ENCODE data around the gene MPEG1.
A peak's percentile ranks its signal among the peaks of the same experiment; 100 is the strongest.

The MPEG1 gene

GRCh38 chr11:59187587-59187986, 25.1 kb downstream of the MPEG1 start:
- no peak for DNase-seq

DNA sequence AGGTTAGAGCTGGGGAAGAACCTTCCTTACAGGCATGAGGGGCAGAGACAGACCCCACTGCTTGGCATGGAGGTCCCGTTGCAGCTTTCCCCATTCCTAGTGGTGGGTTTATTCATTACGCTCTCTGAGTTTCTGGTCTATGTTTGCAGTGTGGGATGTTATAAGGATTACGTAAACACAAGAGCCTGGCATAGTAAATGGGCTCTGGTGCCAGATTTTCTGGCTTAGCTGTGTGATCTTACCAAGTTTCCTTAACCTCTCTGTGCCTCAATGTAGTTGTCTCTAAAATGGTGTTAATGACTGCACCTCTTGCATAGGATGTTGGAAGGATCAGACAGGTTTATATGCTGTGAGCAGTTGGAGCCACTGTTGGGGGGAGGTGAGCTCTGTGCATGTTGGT, 25.7 kb downstream of the MPEG1 start:
- no peak for DNase-seq

DNA sequence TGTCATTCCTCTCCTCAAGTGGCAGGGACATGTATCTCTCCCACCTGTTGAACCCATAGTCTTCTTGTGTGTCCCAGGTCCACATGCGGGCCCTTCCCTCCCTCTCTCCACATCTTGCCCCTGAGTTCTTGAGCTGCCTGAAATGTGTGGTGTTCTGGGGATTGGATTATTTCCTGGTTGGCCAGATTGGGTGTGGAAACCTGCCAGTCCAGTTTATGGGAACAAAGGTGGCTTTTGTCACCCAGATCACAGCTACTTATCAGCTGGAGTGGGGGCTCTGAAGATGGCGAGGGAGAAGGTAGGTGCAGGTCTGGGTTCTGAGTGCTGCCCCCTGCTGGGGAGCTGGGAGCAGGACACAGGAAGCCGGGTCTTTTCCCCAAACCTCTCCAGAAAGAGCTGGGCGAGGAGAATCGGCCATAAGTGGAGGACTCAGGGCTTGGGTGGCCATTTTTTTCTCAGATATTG, 26.6 kb downstream of the MPEG1 start:
- peak; percentile 8 to 13 for DNase-seq

GRCh38 chr11:59185386-59185945, 27.3 kb downstream of the MPEG1 start:
- no peak for DNase-seq

DNA sequence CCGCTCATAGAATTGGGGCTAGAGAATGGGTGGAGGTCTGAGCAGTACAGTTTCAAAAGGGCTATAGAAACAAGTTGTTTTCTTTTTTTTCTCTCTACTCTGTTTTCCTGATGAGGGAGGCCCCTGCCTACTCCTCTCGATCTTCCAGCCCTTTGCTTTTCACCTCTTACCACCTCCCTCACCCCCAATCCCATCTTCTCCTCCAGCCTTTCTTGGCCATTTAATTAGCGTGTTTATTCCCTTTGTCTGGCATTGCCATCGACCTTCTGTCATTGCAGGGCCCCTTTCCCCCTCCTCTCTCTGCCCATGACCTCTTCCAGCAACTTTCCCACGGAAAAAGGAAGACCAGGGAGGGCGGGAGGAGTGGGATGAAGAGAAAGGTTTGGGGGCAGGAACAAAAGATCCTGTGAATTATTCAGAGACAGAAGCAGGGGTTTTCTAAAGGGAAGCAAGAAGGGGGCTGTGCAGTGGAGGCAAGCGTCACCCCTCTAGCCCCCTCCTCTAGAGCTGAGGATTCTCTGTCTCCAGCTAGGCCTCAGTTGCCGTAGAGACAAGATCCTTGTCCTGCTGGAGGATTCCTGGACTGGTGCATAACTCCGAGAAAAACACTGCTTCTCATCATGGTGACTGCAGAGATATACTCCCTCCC, 27.9 kb downstream of the MPEG1 start:
- no peak for DNase-seq

- DNase-seq, result no peak
These were observed 29.0 kb downstream of the MPEG1 start for GRCh38 chr11:59183771-59184170.

DNA sequence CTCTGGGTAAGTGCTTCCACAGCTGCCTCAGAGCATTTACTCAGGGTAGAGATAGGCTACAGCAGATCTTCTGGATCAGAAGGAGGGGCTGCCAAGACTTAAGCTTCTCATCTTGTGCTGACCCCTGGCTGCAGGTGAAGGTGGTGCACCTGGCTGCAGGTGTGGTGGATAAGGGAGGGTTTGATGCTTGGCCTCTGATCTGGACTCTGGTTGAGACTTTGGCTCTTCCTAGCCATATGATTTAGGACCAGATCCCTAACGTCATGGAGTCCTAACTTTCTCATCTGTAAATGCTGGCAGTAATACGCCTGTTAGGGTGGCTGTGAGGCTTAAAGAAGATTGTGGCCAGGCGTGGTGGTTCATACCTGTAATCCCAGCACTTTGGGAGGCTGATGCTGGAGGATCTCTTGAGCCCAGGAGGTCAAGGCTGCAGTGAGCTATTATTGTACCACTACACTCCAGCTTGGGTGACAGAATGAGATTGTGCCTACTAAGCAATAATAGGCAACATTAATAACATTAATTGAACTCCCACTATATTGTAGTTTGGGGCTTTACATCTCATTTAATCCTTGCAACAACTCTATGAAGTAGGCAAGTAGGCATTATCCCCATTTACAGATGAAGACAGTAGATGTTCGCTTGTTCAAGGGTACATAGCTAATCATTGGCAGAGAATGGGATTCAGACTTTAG, 30.1 kb downstream of the MPEG1 start:
- no peak for DNase-seq

DNA sequence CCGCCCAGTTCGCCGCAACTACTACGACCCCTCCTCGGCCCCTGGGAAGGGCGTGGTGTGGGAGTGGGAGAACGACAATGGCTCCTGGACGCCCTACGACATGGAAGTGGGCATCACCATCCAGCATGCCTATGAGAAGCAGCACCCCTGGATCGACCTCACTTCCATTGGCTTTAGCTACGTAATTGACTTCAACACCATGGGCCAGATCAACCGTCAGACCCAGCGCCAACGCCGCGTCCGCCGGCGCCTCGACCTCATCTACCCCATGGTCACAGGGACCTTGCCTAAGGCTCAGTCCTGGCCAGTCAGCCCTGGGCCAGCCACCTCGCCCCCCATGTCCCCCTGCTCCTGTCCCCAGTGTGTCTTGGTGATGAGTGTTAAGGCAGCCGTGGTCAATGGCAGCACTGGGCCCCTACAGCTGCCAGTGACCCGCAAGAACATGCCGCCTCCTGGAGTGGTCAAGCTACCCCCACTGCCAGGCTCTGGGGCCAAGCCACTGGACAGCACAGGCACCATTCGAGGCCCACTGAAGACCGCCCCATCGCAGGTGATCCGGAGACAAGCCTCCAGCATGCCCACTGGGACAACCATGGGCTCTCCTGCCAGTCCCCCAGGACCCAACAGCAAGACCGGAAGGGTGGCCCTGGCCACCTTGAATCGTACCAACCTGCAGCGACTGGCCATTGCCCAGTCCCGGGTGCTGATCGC, 30.8 kb downstream of the MPEG1 start:
- no peak for DNase-seq

- no peak for DNase-seq
These were observed 31.8 kb downstream of the MPEG1 start for GRCh38 chr11:59180907-59181306.

- no peak for DNase-seq
These were observed 32.5 kb downstream of the MPEG1 start for GRCh38 chr11:59180168-59180776.

GRCh38 chr11:59179121-59179520, 33.6 kb downstream of the MPEG1 start:
- DNase-seq, result no peak

DNA sequence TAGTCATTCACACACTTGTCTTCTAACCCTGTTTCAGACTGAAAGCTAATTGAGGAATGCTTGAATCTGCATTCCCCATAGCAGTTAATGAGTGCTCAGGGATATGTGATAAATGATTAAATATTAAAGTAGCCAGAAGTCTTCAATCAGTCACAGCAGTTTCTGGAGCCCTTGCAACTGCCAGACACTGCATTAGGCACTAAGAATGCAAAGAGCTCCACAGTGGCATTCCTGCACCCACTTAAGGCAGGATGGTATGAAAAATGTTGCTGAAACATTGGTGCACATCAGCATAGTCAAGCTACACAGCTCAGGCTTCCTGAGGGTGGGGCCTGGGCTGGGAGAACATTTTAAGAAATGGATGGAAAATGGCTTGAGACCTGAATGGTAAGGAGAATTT, 34.3 kb downstream of the MPEG1 start:
- no peak for DNase-seq

GRCh38 chr11:59176330-59176729, 36.4 kb downstream of the MPEG1 start:
- DNase-seq, result no peak

DNA sequence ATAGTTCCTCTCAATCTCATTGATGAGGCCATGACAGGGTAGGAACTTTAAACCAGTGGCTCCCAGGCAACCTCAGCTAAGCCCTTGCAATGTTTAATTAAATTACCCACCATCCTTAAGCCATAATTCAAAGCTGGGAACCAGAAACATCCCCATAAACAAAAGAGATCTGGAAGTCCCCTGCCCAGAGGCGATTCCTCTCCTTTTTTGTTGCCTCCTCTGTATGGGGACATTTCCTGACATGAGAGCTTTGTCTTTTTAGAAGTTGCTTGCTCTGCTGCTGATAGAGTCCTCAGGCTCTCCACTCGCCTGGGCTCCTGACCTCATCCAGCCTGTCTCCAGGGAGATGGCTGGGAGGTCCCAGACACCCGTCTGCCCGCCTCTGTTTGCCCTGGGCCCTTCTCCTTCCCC, 37.6 kb downstream of the MPEG1 start:
- DNase-seq, result no peak

DNA sequence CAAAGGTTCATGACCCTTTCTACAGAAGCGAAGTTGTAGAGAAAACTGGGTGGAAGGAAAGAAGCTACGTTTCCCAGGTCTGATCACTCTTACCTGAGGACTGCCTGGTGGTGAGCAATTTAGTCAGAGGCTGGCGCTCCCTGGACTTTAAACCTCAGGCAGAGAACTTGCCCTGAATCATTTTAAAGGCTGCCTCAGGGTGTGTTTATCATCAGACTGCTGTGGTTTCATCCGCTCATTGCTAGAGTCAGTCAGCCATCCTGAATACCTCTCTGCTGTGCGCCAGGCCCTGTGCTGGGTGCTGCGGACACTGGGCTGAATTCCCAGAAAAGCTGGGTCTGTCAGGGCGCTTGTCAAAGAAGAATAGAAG, 38.1 kb downstream of the MPEG1 start:
- no peak for DNase-seq

DNA sequence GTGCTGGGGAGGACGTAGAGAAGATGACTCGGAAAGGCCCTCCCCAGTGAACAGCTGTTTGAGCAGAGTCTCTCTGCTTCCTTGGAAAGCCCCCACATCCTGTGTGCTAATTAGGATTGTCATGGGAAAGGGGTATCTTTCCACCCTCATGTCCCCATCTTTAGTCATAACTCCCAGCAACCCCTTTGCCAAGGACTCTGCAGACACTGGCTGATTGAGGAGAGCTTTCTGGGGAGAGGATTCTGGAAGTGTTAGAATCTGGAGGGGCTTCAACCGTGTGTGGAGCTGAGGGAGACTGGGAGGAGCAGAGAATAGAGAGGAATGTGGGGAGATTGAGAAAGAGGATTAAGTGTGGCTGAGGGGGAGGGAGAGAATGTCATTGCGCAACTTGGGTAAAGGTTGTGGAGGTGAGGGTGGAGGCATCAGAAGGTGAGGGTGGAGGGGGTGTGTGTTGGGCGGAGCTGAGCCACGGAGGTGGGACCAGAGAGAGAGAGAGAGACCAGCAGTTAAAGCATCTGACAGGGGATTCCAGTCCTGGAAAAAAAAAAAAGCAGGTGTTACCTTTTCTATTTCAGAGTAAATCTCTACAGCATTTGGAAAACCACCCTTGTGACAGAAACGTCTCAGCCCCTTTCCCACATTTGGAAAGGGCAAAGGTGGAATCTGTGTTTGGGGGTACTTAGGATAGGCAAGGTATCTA, 38.6 kb downstream of the MPEG1 start:
- DNase-seq, result no peak

- DNase-seq, result no peak
These were observed 39.4 kb downstream of the MPEG1 start for GRCh38 chr11:59173080-59173963.

DNA sequence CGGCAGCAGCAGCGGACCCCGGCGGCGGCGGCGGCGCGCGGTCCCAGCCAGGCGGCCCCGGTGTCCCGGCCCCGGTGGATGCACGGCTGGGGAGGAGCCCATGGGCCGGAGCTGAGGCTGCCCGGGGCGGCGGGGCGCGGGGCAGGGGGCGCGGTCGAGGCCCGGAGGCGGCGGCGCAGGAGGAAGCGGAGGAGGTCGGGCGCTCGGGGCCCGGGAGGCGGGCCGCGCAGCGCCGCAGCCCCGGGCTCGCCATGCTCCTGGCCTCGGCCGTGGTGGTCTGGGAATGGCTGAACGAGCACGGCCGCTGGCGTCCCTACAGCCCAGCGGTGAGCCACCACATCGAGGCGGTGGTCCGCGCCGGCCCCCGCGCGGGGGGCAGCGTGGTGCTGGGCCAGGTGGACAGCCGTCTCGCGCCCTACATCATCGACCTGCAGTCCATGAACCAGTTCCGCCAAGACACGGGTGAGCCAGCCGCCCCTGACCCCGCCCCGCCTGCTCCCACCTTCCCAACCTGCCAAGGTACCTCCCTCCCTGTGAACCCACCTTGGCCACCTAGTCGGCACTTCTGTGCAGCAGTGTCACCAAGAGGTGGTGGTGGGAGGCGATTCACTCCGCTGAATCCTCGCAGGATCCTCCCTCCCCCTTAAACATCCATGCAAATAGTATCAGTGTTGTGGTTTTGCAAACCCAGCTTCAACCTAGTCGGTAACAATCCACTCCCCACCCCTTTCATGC, 40.2 kb downstream of the MPEG1 start:
- peak; percentile 18 to 22 for DNase-seq

DNA sequence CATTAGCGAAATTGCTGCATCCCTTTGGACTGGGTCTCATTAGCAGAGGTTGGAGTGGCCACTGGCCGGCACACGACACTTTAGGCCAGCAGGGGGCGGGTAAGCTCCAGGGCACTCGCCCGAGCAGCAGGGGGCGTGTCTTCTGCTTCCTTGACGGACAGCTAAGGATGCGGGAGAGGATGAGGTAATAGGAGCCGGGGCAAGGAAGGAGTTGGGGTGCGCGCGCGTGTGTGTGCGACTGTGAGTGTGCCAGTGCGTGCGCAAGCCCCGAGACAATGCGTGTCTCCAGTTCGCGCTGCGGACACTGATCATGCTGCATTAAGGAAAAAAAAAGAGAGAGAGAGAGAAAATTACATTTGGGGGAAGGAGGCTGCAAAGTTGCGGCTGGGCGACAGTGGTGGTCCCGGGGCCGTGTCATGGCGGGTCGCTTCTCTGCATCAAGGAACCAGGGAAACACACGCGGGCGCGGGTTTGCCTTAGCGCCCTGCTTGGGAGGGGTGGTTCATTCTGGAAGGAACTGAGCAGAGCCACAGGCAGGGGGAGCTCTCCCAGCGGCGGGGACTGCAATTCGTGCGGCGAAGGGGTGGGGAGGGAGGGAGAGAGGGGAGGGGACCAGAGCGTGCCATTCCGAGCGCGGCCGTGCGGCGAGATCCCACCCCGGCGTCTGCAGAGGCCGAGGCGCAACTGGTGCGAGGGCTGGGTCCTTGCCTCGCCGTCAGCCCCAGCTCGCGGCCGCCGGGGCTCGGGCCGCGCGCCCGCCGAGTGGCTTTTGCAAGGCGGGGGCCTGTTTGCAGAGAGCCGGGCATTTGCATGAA, 41.0 kb downstream of the MPEG1 start, which contains the start of gene DTX4:
DTX4 (plus strand) TSS at position 625 of the 815 bp plus-strand sequence. CDS start 464 bp downstream, outside the sequence.
- DNase-seq, result peak; percentile 94 to 96

DNA sequence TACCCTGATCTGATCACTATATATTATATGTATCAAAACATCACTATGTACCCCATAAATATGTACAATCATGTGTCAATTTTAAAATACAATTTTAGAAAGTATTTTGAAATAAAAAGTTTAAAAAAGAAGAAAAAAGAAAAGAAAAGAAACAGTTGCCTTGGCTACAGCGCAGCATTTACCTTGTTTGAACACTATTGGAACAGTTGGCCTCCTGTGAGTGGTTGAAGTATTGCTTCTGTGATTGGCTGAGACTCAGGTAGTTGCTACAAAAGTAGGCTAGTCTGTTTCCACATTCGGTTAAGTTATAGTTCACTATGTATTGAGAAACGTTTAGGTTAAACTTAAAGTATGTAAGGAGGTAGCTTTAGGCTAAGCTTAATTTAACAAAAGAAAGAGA, 48.7 kb downstream of the MPEG1 start:
- DNase-seq, result no peak

All from NCI-H1930 (cell line).